ENCODE data around the gene MPHOSPH6.

Gene MPHOSPH6

GRCh38 chr16:82187829-82188228, 17.8 kb upstream of the MPHOSPH6 start:
- CTCF ChIA-PET, result interaction anchor here (1.2 kb wide), 1 partner anchor 76 kb away, joined by 3 read pairs; no protein-coding TSS in a partner anchor
- TF ChIP-seq CTCF (IDR thresholded peaks at IDR 0.05; ENCODE audit: insufficient read depth, low read length, missing control alignments), result no peak
- no peak overlapping the region for H3K4me3 ChIP-seq (ENCODE audit: low read depth, low read length)
- DNase-seq (ENCODE audit: low read depth, low spot score), result no peak
- POLR2A ChIA-PET, result no interaction called here

- DNase-seq (ENCODE audit: low read depth, low spot score), result no peak
- POLR2A ChIA-PET, result no interaction called here
- H3K4me3 ChIP-seq (ENCODE audit: low read depth, low read length), result no peak overlapping the region
- CTCF ChIA-PET, result no interaction called here
- TF ChIP-seq CTCF (IDR thresholded peaks at IDR 0.05; ENCODE audit: insufficient read depth, low read length, missing control alignments), result no peak
These were observed 15.0 kb upstream of the MPHOSPH6 start for GRCh38 chr16:82185012-82185411.

- ChIA-PET CTCF (no interaction called here), POLR2A (no interaction called here)
- TF ChIP-seq CTCF (IDR thresholded peaks at IDR 0.05; ENCODE audit: insufficient read depth, low read length, missing control alignments), result no peak
- no peak overlapping the region for H3K4me3 ChIP-seq (ENCODE audit: low read depth, low read length)
- no peak for DNase-seq (ENCODE audit: low read depth, low spot score)
These were observed 14.2 kb upstream of the MPHOSPH6 start for GRCh38 chr16:82184213-82184612.

- TF ChIP-seq CTCF (IDR thresholded peaks at IDR 0.05; ENCODE audit: insufficient read depth, low read length, missing control alignments), result no peak
- no peak for DNase-seq (ENCODE audit: low read depth, low spot score)
- ChIA-PET CTCF (no interaction called here), POLR2A (no interaction called here)
- no peak overlapping the region for H3K4me3 ChIP-seq (ENCODE audit: low read depth, low read length)
These were observed 13.0 kb upstream of the MPHOSPH6 start for GRCh38 chr16:82183004-82183397.

- CTCF ChIA-PET, result no interaction called here
- POLR2A ChIA-PET, result no interaction called here
These were observed 12.4 kb upstream of the MPHOSPH6 start for GRCh38 chr16:82182266-82183003.

More at GRCh38 chr16:82182266-82183003, 12.4 kb upstream of the MPHOSPH6 start:
- TF ChIP-seq CTCF (IDR thresholded peaks at IDR 0.05; ENCODE audit: insufficient read depth, low read length, missing control alignments), result no peak
- DNase-seq (ENCODE audit: low read depth, low spot score), result no peak
- H3K4me3 ChIP-seq (ENCODE audit: low read depth, low read length), result no peak overlapping the region
